Measurements from ENCODE around the gene IL37.

Gene IL37

GRCh38 chr2:112920923-112921532 lies 10.1 kb downstream of the IL37 start:
- no peak for DNase-seq (ENCODE audit: extremely low spot score)
- POLR2A ChIA-PET, result no interaction called here
- CTCF ChIA-PET, result interaction anchor here (0.7 to 8.6 kb wide), 5 partner anchors 10 to 172 kb away, joined by 3 to 43 read pairs (median 4); no protein-coding TSS in a partner anchor
- TF ChIP-seq CTCF (IDR thresholded peaks at IDR 0.05; ENCODE audit: control extremely low read depth, extremely low read depth, low read depth, missing control alignments), result no peak

- TF ChIP-seq CTCF (IDR thresholded peaks at IDR 0.05; ENCODE audit: control extremely low read depth, extremely low read depth, low read depth, missing control alignments), result no peak
- CTCF ChIA-PET, result interaction anchor here (1.2 to 8.4 kb wide), 4 partner anchors 16 to 172 kb away, joined by 3 to 69 read pairs (median 5); no protein-coding TSS in a partner anchor
- POLR2A ChIA-PET, result no interaction called here
- no peak for DNase-seq (ENCODE audit: extremely low spot score)
These were observed 11.0 kb downstream of the IL37 start for GRCh38 chr2:112921982-112922381.

GRCh38 chr2:112923237-112923966 lies 12.4 kb downstream of the IL37 start:
- ChIA-PET POLR2A (no interaction called here), CTCF (interaction anchor here (1.1 to 8.4 kb wide), 4 partner anchors 18 to 174 kb away, joined by 3 to 69 read pairs (median 5); no protein-coding TSS in a partner anchor)
- no peak for DNase-seq (ENCODE audit: extremely low spot score)
- no peak for TF ChIP-seq CTCF (IDR thresholded peaks at IDR 0.05; ENCODE audit: control extremely low read depth, extremely low read depth, low read depth, missing control alignments)

GRCh38 chr2:112923967-112924338 lies 13.0 kb downstream of the IL37 start:
- DNase-seq (ENCODE audit: extremely low spot score), result no peak
- CTCF ChIA-PET, result interaction anchor here (8.4 kb wide), 1 partner anchor 18 kb away, joined by 69 read pairs; no protein-coding TSS in a partner anchor
- no peak for TF ChIP-seq CTCF (IDR thresholded peaks at IDR 0.05; ENCODE audit: control extremely low read depth, extremely low read depth, low read depth, missing control alignments)
- POLR2A ChIA-PET, result no interaction called here

GRCh38 chr2:112924360-112924759 lies 13.4 kb downstream of the IL37 start:
- ChIA-PET CTCF (interaction anchor here (1.3 to 8.4 kb wide), 2 partner anchors 17 to 139 kb away, joined by 3 to 69 read pairs; no protein-coding TSS in a partner anchor), POLR2A (no interaction called here)
- DNase-seq (ENCODE audit: extremely low spot score), result no peak
- no peak for TF ChIP-seq CTCF (IDR thresholded peaks at IDR 0.05; ENCODE audit: control extremely low read depth, extremely low read depth, low read depth, missing control alignments)

GRCh38 chr2:112924821-112925220 lies 13.9 kb downstream of the IL37 start:
- POLR2A ChIA-PET, result no interaction called here
- TF ChIP-seq CTCF (IDR thresholded peaks at IDR 0.05; ENCODE audit: control extremely low read depth, extremely low read depth, low read depth, missing control alignments), result no peak
- CTCF ChIA-PET, result interaction anchor here (0.6 to 8.4 kb wide), 3 partner anchors 17 to 174 kb away, joined by 3 to 69 read pairs (median 3); no protein-coding TSS in a partner anchor
- DNase-seq (ENCODE audit: extremely low spot score), result no peak
